ENCODE results near the gene VSIR.
A peak's percentile ranks its signal among the peaks of the same experiment; 100 is the strongest.

VSIR gene

GRCh38 chr10:71767420-71768035 lies 5.8 kb downstream of the VSIR start:
- DNase-seq (ENCODE audit: low read depth, low spot score), result no peak

DNA sequence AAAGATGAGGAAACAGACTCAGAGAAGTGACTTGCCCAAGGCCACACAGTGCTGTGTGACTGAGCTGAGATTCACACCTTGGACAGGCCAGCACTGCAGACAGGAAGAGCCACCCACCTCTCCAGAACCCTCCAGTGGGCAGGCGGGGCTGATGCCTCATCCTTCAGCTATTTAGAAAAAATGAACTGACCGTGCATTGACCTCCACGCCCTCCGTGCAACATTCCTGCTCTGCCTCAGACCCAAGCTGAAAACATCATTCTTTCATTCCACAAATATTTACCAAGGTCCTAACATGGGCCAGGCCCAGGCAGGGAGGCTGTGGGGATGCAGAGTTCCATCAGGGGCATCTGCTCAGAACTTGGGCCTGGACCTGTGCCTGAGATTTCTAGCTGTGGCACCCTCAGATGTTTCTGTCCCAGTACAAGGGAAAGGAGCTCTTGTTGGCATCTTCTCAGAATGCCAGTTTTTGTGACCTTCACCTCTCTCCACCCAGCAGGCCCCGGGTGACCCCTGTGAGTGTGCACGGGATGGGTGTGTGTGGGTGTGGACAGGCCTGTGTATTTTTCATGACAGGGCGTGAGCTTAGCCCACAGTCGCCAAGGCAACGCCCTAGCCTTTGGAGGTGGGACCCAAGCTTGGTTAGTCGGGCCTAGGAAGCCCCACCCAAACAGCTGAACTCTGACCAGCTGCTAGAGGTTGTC lies 6.5 kb downstream of the VSIR start:
- no peak for DNase-seq (ENCODE audit: low read depth, low spot score)
- no peak overlapping the region for H3K4me3 ChIP-seq (ENCODE audit: low read length)

More at GRCh38 chr10:71767420-71768035, 5.8 kb downstream of the VSIR start:
- no peak overlapping the region for H3K4me3 ChIP-seq (ENCODE audit: low read length)

DNA sequence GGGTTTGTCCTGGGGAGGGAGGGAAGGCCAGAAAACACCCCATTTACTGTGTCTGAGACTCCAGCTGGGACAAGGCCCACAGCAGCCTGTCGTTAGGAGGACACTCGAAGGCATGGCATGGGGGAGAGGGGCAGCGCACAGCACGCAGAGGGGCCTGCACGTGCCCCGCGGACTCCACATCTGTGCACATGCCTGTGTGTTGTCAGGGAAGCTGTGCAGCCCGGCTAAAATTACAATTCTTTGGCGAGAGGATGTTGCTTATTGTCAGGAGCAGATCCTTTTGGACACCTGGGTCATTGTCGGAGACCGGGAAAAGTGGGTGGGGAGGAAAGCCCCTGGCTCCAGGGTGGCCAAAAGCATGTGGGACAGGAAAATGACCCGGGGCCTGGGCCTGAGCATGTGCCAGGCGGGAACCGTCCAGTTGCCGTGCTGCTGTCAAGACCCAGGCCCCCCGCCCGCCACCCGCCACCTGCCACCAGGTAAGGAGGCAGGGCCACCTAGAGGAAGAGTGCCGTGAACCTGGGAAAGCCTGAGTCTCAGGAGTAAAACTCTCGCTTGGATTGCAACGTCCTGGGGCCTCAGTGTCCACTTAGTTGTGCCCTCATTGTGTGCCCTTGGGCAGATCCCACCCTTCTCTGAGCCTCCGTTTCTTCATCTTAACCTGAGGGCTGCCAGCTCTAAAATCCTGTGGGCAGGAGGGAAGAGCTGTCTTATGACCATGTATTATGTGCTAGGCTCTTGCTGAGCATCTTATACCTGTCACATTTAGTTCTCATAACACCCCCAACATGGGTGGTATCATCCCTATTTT lies 7.2 kb downstream of the VSIR start:
- H3K4me3 ChIP-seq (ENCODE audit: low read length), result no peak overlapping the region
- DNase-seq (ENCODE audit: low read depth, low spot score), result no peak

GRCh38 chr10:71765176-71765904 lies 8.0 kb downstream of the VSIR start:
- no peak for DNase-seq (ENCODE audit: low read depth, low spot score)
- no peak overlapping the region for H3K4me3 ChIP-seq (ENCODE audit: low read length)

- DNase-seq (ENCODE audit: low read depth, low spot score), result no peak
These were observed 9.8 kb downstream of the VSIR start for GRCh38 chr10:71763352-71764127.

GRCh38 chr10:71762324-71762723 lies 11.0 kb downstream of the VSIR start:
- DNase-seq (ENCODE audit: low read depth, low spot score), result no peak
- no peak overlapping the region for H3K4me3 ChIP-seq (ENCODE audit: low read length)

More at GRCh38 chr10:71763352-71764127, 9.8 kb downstream of the VSIR start:
- no peak overlapping the region for H3K4me3 ChIP-seq (ENCODE audit: low read length)

DNA sequence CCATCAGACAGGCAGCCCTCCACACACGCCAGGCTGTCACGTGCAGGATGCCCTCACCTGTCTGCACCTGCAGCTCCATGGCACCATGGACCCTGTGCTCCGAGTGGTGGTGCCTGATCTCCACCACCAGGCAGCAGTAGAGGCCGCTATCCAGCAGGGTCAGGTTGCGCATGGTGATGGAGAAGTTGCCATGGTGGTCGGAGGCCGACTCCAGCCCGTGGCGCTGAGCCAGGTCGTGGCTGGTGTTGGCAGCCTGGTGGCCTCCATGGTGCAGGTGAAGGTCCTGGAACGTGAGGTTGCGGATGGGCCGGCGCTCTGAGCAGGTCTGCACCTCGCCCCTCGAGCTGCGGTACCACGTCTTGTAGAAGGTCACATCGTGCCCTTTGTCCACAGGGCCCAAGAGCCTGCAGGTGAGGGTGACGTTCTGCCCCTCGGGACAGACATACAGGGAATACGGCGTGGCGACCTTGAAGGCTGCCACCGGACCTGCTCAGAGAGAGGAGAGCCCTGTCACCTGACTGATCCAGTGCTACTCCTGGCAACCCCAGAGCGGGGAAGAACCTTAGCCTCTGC lies 11.7 kb downstream of the VSIR start:
- no peak overlapping the region for H3K4me3 ChIP-seq (ENCODE audit: low read length)
- no peak for DNase-seq (ENCODE audit: low read depth, low spot score)

- H3K4me3 ChIP-seq (ENCODE audit: low read length), result no peak overlapping the region
- DNase-seq (ENCODE audit: low read depth, low spot score), result no peak
These were observed 12.2 kb downstream of the VSIR start for GRCh38 chr10:71761105-71761511.

DNA sequence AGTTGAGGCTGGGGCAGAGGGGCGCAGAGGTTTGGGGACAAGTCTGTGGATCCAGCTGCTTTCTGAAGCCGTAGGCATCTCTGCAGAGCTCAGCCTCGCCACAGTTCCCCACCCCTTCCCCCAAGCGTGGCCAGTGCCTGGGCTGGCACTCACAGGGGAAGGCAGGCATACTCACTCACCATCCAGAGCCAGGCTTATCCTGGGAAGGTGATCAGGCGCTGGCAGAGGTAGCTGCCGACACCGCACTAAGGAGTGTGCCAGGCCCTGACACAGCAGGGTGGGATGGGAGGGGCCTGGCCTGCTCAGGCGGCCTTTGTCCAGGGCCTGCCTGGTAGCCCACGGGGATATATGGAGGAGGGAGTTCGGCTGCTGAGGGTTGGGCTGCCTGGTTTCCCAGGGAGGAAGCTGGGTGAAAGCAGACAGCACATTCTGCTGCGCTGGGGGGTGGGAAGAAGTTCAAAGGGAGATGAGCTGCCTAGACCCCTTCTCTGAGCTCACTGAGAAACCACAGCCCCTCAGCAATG lies 15.9 kb downstream of the VSIR start:
- H3K4me3 ChIP-seq (ENCODE audit: low read length), result peak overlapping the region; percentile 31
- DNase-seq (ENCODE audit: low read depth, low spot score), result peak; percentile 61

DNA sequence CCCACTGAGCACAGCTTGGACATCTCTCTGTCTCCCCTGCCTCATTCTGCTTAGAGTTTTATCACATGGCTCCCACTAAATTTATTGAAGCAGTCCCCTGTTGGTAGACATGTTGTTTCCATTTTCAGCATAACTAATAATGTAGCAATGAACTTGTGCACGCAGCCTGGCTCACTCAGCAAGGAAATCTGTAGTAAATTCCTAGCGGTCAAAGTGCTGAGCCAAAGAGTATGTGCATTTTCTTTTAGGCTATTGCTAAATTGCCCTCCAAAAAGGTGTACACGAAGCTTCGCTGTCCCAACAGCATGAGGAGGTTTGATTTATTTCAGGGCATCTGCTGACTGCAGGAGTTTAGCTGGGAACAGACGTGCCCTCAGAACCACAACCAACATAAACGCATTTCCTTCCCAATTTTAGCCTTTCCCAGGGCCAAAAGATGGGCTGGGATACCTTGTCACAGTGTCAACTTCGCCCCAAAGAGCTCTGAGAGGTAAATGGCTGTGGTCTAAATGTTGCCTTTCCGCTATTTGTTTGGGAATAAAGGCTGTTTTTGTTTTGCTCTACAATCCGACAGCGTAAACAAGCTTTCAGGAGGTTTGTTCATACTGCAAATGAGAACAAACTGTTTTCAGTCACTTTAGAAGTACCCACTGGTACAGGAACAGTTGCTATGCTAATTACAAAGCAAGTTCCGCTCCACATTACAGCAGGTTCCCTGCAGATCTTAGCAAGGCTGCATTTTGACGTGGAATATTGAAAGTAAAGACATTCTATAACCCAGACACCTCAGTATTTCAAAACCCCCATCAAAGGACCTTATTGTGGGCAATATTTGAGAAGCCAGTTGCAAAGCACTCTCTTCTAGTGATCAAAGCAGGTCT lies 16.8 kb downstream of the VSIR start:
- H3K4me3 ChIP-seq (ENCODE audit: low read length), result peak overlapping the region; percentile 31
- DNase-seq (ENCODE audit: low read depth, low spot score), result no peak

GRCh38 chr10:71755179-71755879 lies 18.0 kb downstream of the VSIR start:
- no peak overlapping the region for H3K4me3 ChIP-seq (ENCODE audit: low read length)
- DNase-seq (ENCODE audit: low read depth, low spot score), result no peak

- no peak for DNase-seq (ENCODE audit: low read depth, low spot score)
- H3K4me3 ChIP-seq (ENCODE audit: low read length), result no peak overlapping the region
These were observed 18.8 kb downstream of the VSIR start for GRCh38 chr10:71754562-71754961.

DNA sequence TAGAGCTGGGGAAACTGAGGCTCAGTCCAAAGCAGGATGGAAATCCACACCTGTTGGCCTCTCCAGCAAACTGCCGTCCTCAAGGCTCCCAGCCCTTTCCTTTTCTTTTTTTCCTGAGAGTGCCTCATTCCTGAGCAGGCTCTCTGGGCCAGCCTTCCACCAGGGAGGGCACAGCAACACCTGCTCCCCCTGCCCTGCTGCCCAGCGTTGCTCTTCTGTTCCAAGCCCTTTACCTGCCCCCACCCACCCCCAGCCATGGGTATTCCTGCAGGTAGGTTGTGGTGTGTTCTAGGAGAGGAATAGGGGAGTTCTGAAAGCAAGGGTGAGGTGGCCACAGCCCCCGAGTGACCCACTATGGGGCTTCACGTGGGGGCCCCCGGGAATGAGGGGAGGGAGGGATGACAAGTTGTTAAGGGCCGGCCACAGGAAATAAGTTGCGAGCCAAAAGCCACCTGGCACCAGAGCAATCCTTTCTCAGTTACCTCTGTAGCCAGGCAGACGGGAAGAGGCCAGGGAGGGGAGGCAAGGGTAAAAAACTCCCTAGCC lies 19.3 kb downstream of the VSIR start:
- no peak overlapping the region for H3K4me3 ChIP-seq (ENCODE audit: low read length)
- no peak for DNase-seq (ENCODE audit: low read depth, low spot score)

DNA sequence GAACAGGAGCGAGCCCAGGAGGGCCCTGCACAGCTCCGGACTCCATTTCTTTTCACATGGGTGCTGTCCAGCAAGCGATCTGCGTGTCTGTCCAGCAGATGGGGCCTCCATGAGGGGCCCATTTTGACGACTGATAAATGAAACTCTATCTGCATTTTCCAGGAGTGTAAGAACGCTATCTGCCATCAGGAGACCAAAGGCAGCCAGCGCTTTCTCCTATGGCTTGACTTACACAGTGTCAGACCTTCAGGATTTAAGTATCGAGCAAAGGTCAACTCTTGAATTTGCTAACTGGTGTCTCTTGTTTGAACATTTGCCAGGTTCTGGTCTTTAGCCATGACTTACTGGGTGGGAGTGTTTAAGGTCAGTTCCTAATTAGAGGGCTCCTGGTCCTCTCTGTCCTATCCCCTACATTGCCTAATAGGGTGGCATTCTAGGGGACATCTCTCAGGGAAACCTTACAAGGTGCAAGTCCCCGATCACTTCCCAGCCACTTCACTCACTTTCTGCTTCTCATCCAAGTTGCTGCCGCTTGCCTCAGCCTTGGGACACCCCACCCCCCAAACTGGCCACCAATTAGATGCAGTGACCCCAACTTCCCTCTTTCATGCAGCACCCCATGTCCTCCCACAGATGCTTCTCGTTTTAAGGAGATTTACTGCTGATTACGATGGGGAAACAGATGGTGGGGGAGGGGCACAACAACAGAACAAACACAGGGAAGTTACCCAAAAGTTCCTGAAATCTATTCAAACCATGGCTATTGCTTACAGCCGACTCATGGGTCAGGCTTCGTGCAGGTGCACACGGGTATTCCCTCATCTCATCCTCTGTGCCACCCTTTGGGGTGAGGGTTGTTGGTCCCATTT lies 20.0 kb downstream of the VSIR start:
- no peak overlapping the region for H3K4me3 ChIP-seq (ENCODE audit: low read length)
- no peak for DNase-seq (ENCODE audit: low read depth, low spot score)

- H3K4me3 ChIP-seq (ENCODE audit: low read length), result no peak overlapping the region
- no peak for DNase-seq (ENCODE audit: low read depth, low spot score)
These were observed 20.8 kb downstream of the VSIR start for GRCh38 chr10:71752391-71753090.

Measured in Jurkat, Clone E6-1 (cell line).